Loucy (cell line): Measurements from ENCODE around the gene DGKB.

Experiments
- EZH2phosphoT487 ChIP-seq: fragments of 200-600 bp; IDR thresholded peaks from 2 replicates; pipeline ENCODE4 v1.6.1; 2018; ENCODE audit warnings: antibody characterized with exemption, mild to moderate bottlenecking, moderate library complexity, borderline replicate concordance
- TF ChIP-seq, protein P1 (sequence below): fragments of 200-600 bp; sonication (generic); conservative IDR thresholded peaks from 2 replicates; pipeline ENCODE4 v1.5.1; 2014; ENCODE audit warnings: mild to moderate bottlenecking, antibody characterized with exemption, low read length

DNA sequence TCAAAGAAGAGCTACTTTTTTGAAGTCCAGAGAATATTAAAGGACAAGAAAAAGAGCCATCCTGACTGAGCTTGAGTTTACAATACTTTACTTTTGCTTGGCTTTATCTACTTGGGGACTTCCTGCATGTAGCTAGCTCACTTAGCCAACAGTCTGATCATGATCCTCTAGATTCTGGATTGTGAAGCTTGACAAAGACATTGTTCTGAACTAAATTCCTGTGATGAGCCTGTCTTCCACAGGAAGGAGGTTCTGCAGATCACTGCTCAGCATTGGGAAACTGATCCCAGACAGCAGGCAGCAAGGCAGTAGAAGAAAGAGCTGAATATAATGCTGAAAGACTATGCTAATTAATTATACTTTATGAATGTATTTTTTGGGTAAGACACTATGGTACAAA is 296.4 kb downstream of the DGKB start:
- TF ChIP-seq, protein P1, sequence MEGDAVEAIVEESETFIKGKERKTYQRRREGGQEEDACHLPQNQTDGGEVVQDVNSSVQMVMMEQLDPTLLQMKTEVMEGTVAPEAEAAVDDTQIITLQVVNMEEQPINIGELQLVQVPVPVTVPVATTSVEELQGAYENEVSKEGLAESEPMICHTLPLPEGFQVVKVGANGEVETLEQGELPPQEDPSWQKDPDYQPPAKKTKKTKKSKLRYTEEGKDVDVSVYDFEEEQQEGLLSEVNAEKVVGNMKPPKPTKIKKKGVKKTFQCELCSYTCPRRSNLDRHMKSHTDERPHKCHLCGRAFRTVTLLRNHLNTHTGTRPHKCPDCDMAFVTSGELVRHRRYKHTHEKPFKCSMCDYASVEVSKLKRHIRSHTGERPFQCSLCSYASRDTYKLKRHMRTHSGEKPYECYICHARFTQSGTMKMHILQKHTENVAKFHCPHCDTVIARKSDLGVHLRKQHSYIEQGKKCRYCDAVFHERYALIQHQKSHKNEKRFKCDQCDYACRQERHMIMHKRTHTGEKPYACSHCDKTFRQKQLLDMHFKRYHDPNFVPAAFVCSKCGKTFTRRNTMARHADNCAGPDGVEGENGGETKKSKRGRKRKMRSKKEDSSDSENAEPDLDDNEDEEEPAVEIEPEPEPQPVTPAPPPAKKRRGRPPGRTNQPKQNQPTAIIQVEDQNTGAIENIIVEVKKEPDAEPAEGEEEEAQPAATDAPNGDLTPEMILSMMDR: no peak
- TF ChIP-seq EZH2phosphoT487: no peak
